HEK293 (cell line): ENCODE measurements around the gene SBNO2.

Experiments
- ATF2 ChIP-seq: fragments of 450-650 bp; formaldehyde crosslinking; IDR thresholded peaks from 2 replicates; pipeline ENCODE4 v1.5.1; 2016; ENCODE audit warnings: missing biosample characterization, missing genetic modification characterization, low read depth
- BCL11B ChIP-seq: fragments of 450-650 bp; formaldehyde crosslinking; IDR thresholded peaks from 2 replicates; pipeline ENCODE4 v1.5.1; 2016; ENCODE audit warnings: low read depth, missing biosample characterization, missing genetic modification characterization
- GLI2 ChIP-seq: fragments of 450-650 bp; formaldehyde crosslinking; IDR thresholded peaks from 2 replicates; pipeline ENCODE4; 2017; ENCODE audit warnings: missing biosample characterization, missing genetic modification characterization, low read depth, borderline replicate concordance
- GLIS2 ChIP-seq: fragments of 450-650 bp; formaldehyde crosslinking; IDR thresholded peaks from 2 replicates; pipeline ENCODE4 v1.5.1; 2016; ENCODE audit warnings: missing biosample characterization, missing genetic modification characterization
- KLF1 ChIP-seq: fragments of 450-650 bp; formaldehyde crosslinking; IDR thresholded peaks from 2 replicates; pipeline ENCODE4 v1.5.1; 2016; ENCODE audit warnings: missing biosample characterization, missing genetic modification characterization
- KLF8 ChIP-seq: fragments of 450-650 bp; formaldehyde crosslinking; IDR thresholded peaks from 2 replicates; pipeline ENCODE4 v1.5.1; 2016; ENCODE audit warnings: missing biosample characterization, missing genetic modification characterization
- PRDM1 ChIP-seq: fragments of 450-650 bp; formaldehyde crosslinking; IDR thresholded peaks from 2 replicates; pipeline ENCODE4; 2016; ENCODE audit warnings: missing biosample characterization, missing genetic modification characterization
- PRDM10 ChIP-seq: fragments of 450-650 bp; formaldehyde crosslinking; IDR thresholded peaks from 2 replicates; pipeline ENCODE4 v1.5.1; 2016; ENCODE audit warnings: missing biosample characterization, missing genetic modification characterization
- SALL2 ChIP-seq: fragments of 450-650 bp; formaldehyde crosslinking; IDR thresholded peaks from 2 replicates; pipeline ENCODE4 v1.5.0; 2017; ENCODE audit warnings: missing biosample characterization, mild to moderate bottlenecking, missing genetic modification characterization, borderline replicate concordance
- SP3 ChIP-seq: fragments of 450-650 bp; formaldehyde crosslinking; IDR thresholded peaks from 2 replicates; pipeline ENCODE4 v1.5.1; 2016; ENCODE audit warnings: missing biosample characterization, missing genetic modification characterization
- SP7 ChIP-seq: fragments of 450-650 bp; formaldehyde crosslinking; IDR thresholded peaks from 2 replicates; pipeline ENCODE4 v1.5.1; 2016; ENCODE audit warnings: missing biosample characterization, missing genetic modification characterization
- ZBTB10 ChIP-seq: fragments of 450-650 bp; formaldehyde crosslinking; IDR thresholded peaks from 2 replicates; pipeline ENCODE4 v1.5.1; 2016; ENCODE audit warnings: missing biosample characterization, missing genetic modification characterization
- ZFP41 ChIP-seq: fragments of 450-650 bp; formaldehyde crosslinking; IDR thresholded peaks from 2 replicates; pipeline ENCODE4 v1.5.1; 2016; ENCODE audit warnings: missing biosample characterization, missing genetic modification characterization, borderline replicate concordance
- ZNF121 ChIP-seq: fragments of 450-650 bp; formaldehyde crosslinking; IDR thresholded peaks from 2 replicates; pipeline ENCODE4 v1.5.1; 2016; ENCODE audit warnings: missing biosample characterization, missing genetic modification characterization
- ZNF133 ChIP-seq: fragments of 450-650 bp; formaldehyde crosslinking; IDR thresholded peaks from 2 replicates; pipeline ENCODE4 v1.5.1; 2016; ENCODE audit warnings: missing biosample characterization, missing genetic modification characterization
- ZNF148 ChIP-seq: fragments of 450-650 bp; formaldehyde crosslinking; IDR thresholded peaks from 2 replicates; pipeline ENCODE4 v1.5.0; 2017; ENCODE audit warnings: missing biosample characterization, missing genetic modification characterization, borderline replicate concordance
- ZNF157 ChIP-seq: fragments of 450-650 bp; formaldehyde crosslinking; IDR thresholded peaks from 2 replicates; pipeline ENCODE4 v1.5.1; 2016; ENCODE audit warnings: missing biosample characterization, missing genetic modification characterization
- ZNF292 ChIP-seq: fragments of 450-650 bp; formaldehyde crosslinking; IDR thresholded peaks from 2 replicates; pipeline ENCODE4 v1.5.1; 2016; ENCODE audit warnings: low read depth, missing biosample characterization, missing genetic modification characterization, borderline replicate concordance
- ZNF514 ChIP-seq: fragments of 450-650 bp; formaldehyde crosslinking; IDR thresholded peaks from 2 replicates; pipeline ENCODE4 v1.5.1; 2016; ENCODE audit warnings: missing biosample characterization, missing genetic modification characterization
- ZNF521 ChIP-seq: fragments of 450-650 bp; formaldehyde crosslinking; IDR thresholded peaks from 2 replicates; pipeline ENCODE4 v1.5.1; 2017; ENCODE audit warnings: missing biosample characterization, mild to moderate bottlenecking, missing genetic modification characterization
- ZNF530 ChIP-seq: fragments of 450-650 bp; formaldehyde crosslinking; IDR thresholded peaks from 2 replicates; pipeline ENCODE4 v1.5.1; 2016; ENCODE audit warnings: low read depth, missing biosample characterization, missing genetic modification characterization
- ZNF596 ChIP-seq: fragments of 450-650 bp; IDR thresholded peaks from 2 replicates; pipeline ENCODE4 v1.5.0; 2018; ENCODE audit warnings: missing biosample characterization, mild to moderate bottlenecking, missing genetic modification characterization, moderate library complexity
- ZNF624 ChIP-seq: fragments of 450-650 bp; formaldehyde crosslinking; IDR thresholded peaks from 2 replicates; pipeline ENCODE4 v1.5.1; 2017; ENCODE audit warnings: missing biosample characterization, missing genetic modification characterization
- ZNF629 ChIP-seq: fragments of 450-650 bp; formaldehyde crosslinking; IDR thresholded peaks from 2 replicates; pipeline ENCODE4 v1.5.1; 2017; ENCODE audit warnings: missing biosample characterization, missing genetic modification characterization
- ZNF645 ChIP-seq: fragments of 450-650 bp; formaldehyde crosslinking; IDR thresholded peaks from 2 replicates; pipeline ENCODE4; 2016; ENCODE audit warnings: missing biosample characterization, missing genetic modification characterization
- ZNF830 ChIP-seq: fragments of 450-650 bp; IDR thresholded peaks from 2 replicates; pipeline ENCODE4 v1.5.0; 2018; ENCODE audit warnings: missing biosample characterization, missing genetic modification characterization, low read depth, mild to moderate bottlenecking, moderate library complexity
- ZSCAN23 ChIP-seq: fragments of 450-650 bp; formaldehyde crosslinking; IDR thresholded peaks from 2 replicates; pipeline ENCODE4 v1.5.1; 2016; ENCODE audit warnings: missing biosample characterization, missing genetic modification characterization
- ZXDB ChIP-seq: fragments of 450-650 bp; formaldehyde crosslinking; IDR thresholded peaks from 2 replicates; pipeline ENCODE4 v1.5.1; 2016; ENCODE audit warnings: missing biosample characterization, missing genetic modification characterization

The SBNO2 gene

GRCh38 chr19:1106841-1107660 is 67.0 kb downstream of the SBNO2 start (continued):
- TF ChIP-seq ZXDB (tag by site-specific recombination), result 0 out of 2 replicates have a peak, but pooled peaks have one; percentile 4
- TF ChIP-seq GLIS2, result peak; percentile 48; the same call in 1 of the 2 replicates
- TF ChIP-seq ZNF645 (tag by site-specific recombination), result no peak
- TF ChIP-seq ZNF133, result no peak
- TF ChIP-seq ZNF596 (tag by site-specific recombination), result 0 out of 2 replicates have a peak, but pooled peaks have one; percentile 10
- TF ChIP-seq ZNF521, result no peak
- no peak for TF ChIP-seq ZNF830
- TF ChIP-seq ZNF514 (tag by site-specific recombination), result no peak
- no peak; the same call in 1 of the 2 replicates for TF ChIP-seq KLF1 (tag by site-specific recombination)
- no peak for TF ChIP-seq SALL2
- no peak for TF ChIP-seq ZNF530 (tag by site-specific recombination)
- no peak for TF ChIP-seq ZSCAN23
- TF ChIP-seq PRDM1 (tag by site-specific recombination), result no peak
- TF ChIP-seq GLI2 (tag by site-specific recombination), result no peak
- TF ChIP-seq ZNF629 (tag by site-specific recombination), result 0 out of 2 replicates have a peak, but pooled peaks have one; percentile 24
- peak; percentile 48; the same call in 1 of the 2 replicates for TF ChIP-seq ZNF121 (tag by site-specific recombination)
- TF ChIP-seq ZNF148 (tag by site-specific recombination), result no peak
- peak; percentile 61; the same call in 1 of the 2 replicates for TF ChIP-seq ZBTB10
- no peak for TF ChIP-seq SP7 (tag by site-specific recombination)
- TF ChIP-seq ZNF157 (tag by site-specific recombination), result no peak
- TF ChIP-seq ZFP41 (tag by site-specific recombination), result no peak
- TF ChIP-seq BCL11B (tag by site-specific recombination), result no peak; the same call in 1 of the 2 replicates
- no peak for TF ChIP-seq ATF2 (tag by site-specific recombination)
- TF ChIP-seq PRDM10 (tag by site-specific recombination), result peak; percentile 62; the same call in 1 of the 2 replicates
- TF ChIP-seq KLF8 (tag by site-specific recombination), result no peak
- TF ChIP-seq SP3, result no peak
- no peak for TF ChIP-seq ZNF624 (tag by site-specific recombination)
- no peak for TF ChIP-seq ZNF292 (tag by site-specific recombination)
